Measurements from ENCODE around the gene GNL2. TPM values are rescaled to one million over a fixed set of nuclear protein-coding genes. Genes with fewer than 3 reads are reported as not detected.

Gene GNL2
- total RNA-seq, 1 experiment from 2014 or later = 106 TPM

- Mint-ChIP-seq H3K4me3 (peak overlapping the region; percentile 44 to 78), H3K9me3 (no peaks in the 10 kb centered on the region; a peak in 1 of 5 replicates), H3K27me3 (ENCODE audit: low read depth) (peaks cover 41% of the 10 kb centered on the region), H3K4me1 (peaks cover 15 to 38% of the 10 kb centered on the region in 2 experiments), H3K36me3 (ENCODE audit: insufficient read depth in 1 of 3, low read depth in 3 of 3) (peaks cover 0 to 1% (median 0%) of the 10 kb centered on the region in 3 experiments; a peak in 1 of 7 replicates), H3K27ac (no peak overlapping the region)
- Histone ChIP-seq H3K79me1 (ENCODE audit: insufficient read depth, low read depth, low read length, poor library complexity, severe bottlenecking) (no peaks in the 10 kb centered on the region), H2AFZ (ENCODE audit: low read length) (no peak overlapping the region), H3K9ac (ENCODE audit: extremely low read depth, insufficient read length, low read length) (no peak overlapping the region), H2BK120ac (ENCODE audit: low read depth, low read length, poor library complexity, severe bottlenecking) (no peak overlapping the region), H3K4me1 (ENCODE audit: insufficient read depth, low read length) (no peaks in the 10 kb centered on the region), H3K79me2 (ENCODE audit: insufficient read depth, low read length) (no peaks in the 10 kb centered on the region), H3K9me3 (ENCODE audit: control insufficient read depth, low read depth, low read length) (no peaks in the 10 kb centered on the region), H2BK12ac (ENCODE audit: insufficient read length, low read depth, low read length) (no peak overlapping the region), H4K5ac (ENCODE audit: insufficient read length, low read depth, low read length) (no peak overlapping the region), H3K27me3 (ENCODE audit: insufficient read depth, low read length) (peaks cover 76% of the 10 kb centered on the region), H3K14ac (ENCODE audit: insufficient read depth, low read length) (no peak overlapping the region), H4K91ac (ENCODE audit: insufficient read length, low read depth, low read length) (no peak overlapping the region), H4K8ac (replicated peaks; ENCODE audit: insufficient read length, low read depth, low read length) (no peak overlapping the region), H2AK5ac (ENCODE audit: insufficient read length, low read length) (no peak overlapping the region), H3K27ac (ENCODE audit: insufficient read length, low read depth, low read length) (no peak overlapping the region), H3K56ac (ENCODE audit: insufficient read length, low read depth, low read length) (no peak overlapping the region), H3T11ph (ENCODE audit: low read length) (no peak overlapping the region), H2BK15ac (ENCODE audit: low read depth, low read length) (no peak overlapping the region), H2BK20ac (ENCODE audit: low read depth, low read length, poor library complexity, severe bottlenecking) (no peak overlapping the region), H3K4ac (ENCODE audit: low read depth, low read length) (no peak overlapping the region), H3K23ac (ENCODE audit: insufficient read length, low read depth, low read length) (no peak overlapping the region), H4K20me1 (ENCODE audit: control insufficient read depth, insufficient read depth, insufficient read length) (no peaks in the 10 kb centered on the region), H3K4me2 (ENCODE audit: insufficient read depth, insufficient read length, low read length) (peak overlapping the region; percentile 11), H3K23me2 (ENCODE audit: insufficient read length, low read depth, low read length, poor library complexity, severe bottlenecking) (peaks cover 9% of the 10 kb centered on the region), H2BK5ac (ENCODE audit: insufficient read length, low read length) (no peak overlapping the region), H3K18ac (ENCODE audit: insufficient read length, low read depth, low read length) (no peak overlapping the region)
- WGBS (ENCODE audit: extremely low coverage, insufficient read length, low lambda C conversion rate) = no CpG with 5 or more reads among the region's 26 CpGs
- no peak for TF ChIP-seq CTCF (conservative IDR thresholded peaks at IDR 0.05)
- no peak for DNase-seq
Measured at GRCh38 chr1:37634992-37635902, 39.5 kb upstream of the GNL2 start.

Data from H9 (cell line).